HepG2 (cell line): ENCODE data around the gene PRSS21. TPM values are rescaled to one million over a fixed set of nuclear protein-coding genes. Genes with fewer than 3 reads are reported as not detected.

Experiments used
- TBX2 ChIP-seq: sonication (generic); formaldehyde crosslinking; IDR thresholded peaks from 2 replicates; pipeline ENCODE4 v1.5.0; 2020; ENCODE audit warnings: missing genetic modification reagents, mild to moderate bottlenecking, borderline replicate concordance
- ZNF335 ChIP-seq: sonication (generic); formaldehyde crosslinking; IDR thresholded peaks from 2 replicates; pipeline ENCODE4 v1.4.0; 2020; ENCODE audit warnings: missing genetic modification reagents
- polyA plus RNA-seq, 8 experiments: library from polyadenylated mRNA; depleted of rRNA in 3 of 8; stranded (reverse) in 7 of 8; unstranded in 1 of 8; fragments of >200 nt; fragmentation: Illumina TruSeq in 4 of 8; extraction: Trizol in 4 of 8; gene quantifications; 2 replicates each; pipeline versions ENCODE4 v1.2.1 to v1.2.3, GENCODE V29; 2011 to 2016; ENCODE audit warnings: low read depth in 4 of 8, missing spikeins in 1 of 8, mixed read lengths in 1 of 8; ENCODE audit not compliant: insufficient read depth in 1 of 8
- total RNA-seq, 5 experiments: library from RNA; depleted of rRNA; stranded (reverse); fragments of >200 nt; fragmentation: Illumina TruSeq; extraction: Trizol; gene quantifications; 2 replicates each; pipeline ENCODE4 v1.2.3, GENCODE V29; 2016; ENCODE audit warnings: low read depth in 1 of 5
- TF ChIP-seq, protein P1 (sequence below): sonication (generic); formaldehyde crosslinking; IDR thresholded peaks from 2 replicates; pipeline ENCODE4 v1.4.0; 2020; ENCODE audit warnings: missing genetic modification reagents
- TF ChIP-seq, protein P2 (sequence below), 2 experiments: sonication (generic) in 1 of 2; formaldehyde crosslinking in 1 of 2; IDR thresholded peaks; 2 replicates each; pipeline versions ENCODE4 v1.6.1 to v1.9.0; 2014 to 2022; ENCODE audit warnings: antibody characterized with exemption in 1 of 2, borderline replicate concordance in 1 of 2, inconsistent platforms in 1 of 2, low read depth in 1 of 2, missing genetic modification reagents in 1 of 2
- TF ChIP-seq, protein P3 (sequence below): IDR thresholded peaks from 2 replicates; pipeline ENCODE4 v1.6.1; 2016; ENCODE audit warnings: low read depth, missing genetic modification reagents, missing compliant biosample characterization
- TF ChIP-seq, protein P4 (sequence below): sonication (generic); formaldehyde crosslinking; IDR thresholded peaks from 2 replicates; pipeline ENCODE4 v1.5.0; 2020; ENCODE audit warnings: missing genetic modification reagents, mild to moderate bottlenecking, borderline replicate concordance
- TF ChIP-seq, protein P5 (sequence below): sonication (generic); formaldehyde crosslinking; IDR thresholded peaks from 2 replicates; pipeline ENCODE4 v1.4.0; 2020; ENCODE audit warnings: missing genetic modification reagents

Gene PRSS21
- total and polyA plus RNA-seq, 2 of the 13 experiments (the other 11 are each of a cell fraction or from before 2014, with no cell fraction given) = not detected

DNA sequence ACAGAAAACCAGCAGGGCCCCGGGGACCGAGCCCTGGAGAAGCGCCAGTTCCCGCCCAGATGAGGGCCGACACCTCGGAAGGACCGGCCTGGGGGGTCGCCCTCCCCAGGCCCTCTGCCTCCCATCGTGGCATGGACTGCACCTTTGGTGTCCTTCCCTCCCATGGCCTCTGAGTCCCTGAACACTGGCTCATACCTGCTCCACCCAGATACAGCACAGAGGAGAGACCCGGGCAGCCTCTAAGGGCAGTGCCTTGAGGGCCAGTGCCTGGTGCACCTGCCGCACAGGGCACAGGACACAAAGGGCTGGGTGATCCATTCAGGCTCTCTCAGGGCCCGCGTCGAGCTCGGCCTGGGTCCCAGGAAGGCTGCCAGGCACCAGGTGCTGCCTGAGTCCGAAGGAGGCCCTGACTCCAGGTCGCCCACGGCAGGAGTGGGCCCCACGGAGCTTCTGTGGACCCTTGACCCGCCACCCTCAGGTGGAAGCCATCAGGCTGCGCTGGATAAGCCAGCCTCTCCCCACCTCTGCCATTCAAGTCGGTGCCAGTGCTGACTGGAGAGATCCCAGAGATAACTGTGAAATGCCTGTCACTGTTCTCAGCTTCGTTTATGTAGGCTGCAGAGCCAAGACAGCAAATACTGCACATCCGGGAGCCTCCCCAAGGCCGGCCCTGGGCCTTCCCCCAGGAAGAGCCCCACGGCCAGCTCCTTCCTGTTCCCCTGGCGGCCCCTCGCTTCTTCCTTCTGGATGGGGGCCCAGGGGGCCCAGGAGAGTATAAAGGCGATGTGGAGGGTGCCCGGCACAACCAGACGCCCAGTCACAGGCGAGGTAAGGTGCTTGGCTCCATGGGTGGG lies 12.7 kb downstream of the PRSS21 start, which contains the start of gene ZG16B (continued):
- TF ChIP-seq, protein P1, sequence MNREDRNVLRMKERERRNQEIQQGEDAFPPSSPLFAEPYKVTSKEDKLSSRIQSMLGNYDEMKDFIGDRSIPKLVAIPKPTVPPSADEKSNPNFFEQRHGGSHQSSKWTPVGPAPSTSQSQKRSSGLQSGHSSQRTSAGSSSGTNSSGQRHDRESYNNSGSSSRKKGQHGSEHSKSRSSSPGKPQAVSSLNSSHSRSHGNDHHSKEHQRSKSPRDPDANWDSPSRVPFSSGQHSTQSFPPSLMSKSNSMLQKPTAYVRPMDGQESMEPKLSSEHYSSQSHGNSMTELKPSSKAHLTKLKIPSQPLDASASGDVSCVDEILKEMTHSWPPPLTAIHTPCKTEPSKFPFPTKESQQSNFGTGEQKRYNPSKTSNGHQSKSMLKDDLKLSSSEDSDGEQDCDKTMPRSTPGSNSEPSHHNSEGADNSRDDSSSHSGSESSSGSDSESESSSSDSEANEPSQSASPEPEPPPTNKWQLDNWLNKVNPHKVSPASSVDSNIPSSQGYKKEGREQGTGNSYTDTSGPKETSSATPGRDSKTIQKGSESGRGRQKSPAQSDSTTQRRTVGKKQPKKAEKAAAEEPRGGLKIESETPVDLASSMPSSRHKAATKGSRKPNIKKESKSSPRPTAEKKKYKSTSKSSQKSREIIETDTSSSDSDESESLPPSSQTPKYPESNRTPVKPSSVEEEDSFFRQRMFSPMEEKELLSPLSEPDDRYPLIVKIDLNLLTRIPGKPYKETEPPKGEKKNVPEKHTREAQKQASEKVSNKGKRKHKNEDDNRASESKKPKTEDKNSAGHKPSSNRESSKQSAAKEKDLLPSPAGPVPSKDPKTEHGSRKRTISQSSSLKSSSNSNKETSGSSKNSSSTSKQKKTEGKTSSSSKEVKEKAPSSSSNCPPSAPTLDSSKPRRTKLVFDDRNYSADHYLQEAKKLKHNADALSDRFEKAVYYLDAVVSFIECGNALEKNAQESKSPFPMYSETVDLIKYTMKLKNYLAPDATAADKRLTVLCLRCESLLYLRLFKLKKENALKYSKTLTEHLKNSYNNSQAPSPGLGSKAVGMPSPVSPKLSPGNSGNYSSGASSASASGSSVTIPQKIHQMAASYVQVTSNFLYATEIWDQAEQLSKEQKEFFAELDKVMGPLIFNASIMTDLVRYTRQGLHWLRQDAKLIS (CRISPR knock-in tag) = no peak
- TF ChIP-seq, protein P2, sequence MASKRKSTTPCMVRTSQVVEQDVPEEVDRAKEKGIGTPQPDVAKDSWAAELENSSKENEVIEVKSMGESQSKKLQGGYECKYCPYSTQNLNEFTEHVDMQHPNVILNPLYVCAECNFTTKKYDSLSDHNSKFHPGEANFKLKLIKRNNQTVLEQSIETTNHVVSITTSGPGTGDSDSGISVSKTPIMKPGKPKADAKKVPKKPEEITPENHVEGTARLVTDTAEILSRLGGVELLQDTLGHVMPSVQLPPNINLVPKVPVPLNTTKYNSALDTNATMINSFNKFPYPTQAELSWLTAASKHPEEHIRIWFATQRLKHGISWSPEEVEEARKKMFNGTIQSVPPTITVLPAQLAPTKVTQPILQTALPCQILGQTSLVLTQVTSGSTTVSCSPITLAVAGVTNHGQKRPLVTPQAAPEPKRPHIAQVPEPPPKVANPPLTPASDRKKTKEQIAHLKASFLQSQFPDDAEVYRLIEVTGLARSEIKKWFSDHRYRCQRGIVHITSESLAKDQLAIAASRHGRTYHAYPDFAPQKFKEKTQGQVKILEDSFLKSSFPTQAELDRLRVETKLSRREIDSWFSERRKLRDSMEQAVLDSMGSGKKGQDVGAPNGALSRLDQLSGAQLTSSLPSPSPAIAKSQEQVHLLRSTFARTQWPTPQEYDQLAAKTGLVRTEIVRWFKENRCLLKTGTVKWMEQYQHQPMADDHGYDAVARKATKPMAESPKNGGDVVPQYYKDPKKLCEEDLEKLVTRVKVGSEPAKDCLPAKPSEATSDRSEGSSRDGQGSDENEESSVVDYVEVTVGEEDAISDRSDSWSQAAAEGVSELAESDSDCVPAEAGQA (IDR thresholded peaks at IDR 0.05; ENCODE audit: low read depth) = no peak
- TF ChIP-seq, protein P2 (CRISPR knock-in tag; IDR thresholded peaks at IDR 0.05; ENCODE audit: borderline replicate concordance) = no peak
- TF ChIP-seq, protein P3, sequence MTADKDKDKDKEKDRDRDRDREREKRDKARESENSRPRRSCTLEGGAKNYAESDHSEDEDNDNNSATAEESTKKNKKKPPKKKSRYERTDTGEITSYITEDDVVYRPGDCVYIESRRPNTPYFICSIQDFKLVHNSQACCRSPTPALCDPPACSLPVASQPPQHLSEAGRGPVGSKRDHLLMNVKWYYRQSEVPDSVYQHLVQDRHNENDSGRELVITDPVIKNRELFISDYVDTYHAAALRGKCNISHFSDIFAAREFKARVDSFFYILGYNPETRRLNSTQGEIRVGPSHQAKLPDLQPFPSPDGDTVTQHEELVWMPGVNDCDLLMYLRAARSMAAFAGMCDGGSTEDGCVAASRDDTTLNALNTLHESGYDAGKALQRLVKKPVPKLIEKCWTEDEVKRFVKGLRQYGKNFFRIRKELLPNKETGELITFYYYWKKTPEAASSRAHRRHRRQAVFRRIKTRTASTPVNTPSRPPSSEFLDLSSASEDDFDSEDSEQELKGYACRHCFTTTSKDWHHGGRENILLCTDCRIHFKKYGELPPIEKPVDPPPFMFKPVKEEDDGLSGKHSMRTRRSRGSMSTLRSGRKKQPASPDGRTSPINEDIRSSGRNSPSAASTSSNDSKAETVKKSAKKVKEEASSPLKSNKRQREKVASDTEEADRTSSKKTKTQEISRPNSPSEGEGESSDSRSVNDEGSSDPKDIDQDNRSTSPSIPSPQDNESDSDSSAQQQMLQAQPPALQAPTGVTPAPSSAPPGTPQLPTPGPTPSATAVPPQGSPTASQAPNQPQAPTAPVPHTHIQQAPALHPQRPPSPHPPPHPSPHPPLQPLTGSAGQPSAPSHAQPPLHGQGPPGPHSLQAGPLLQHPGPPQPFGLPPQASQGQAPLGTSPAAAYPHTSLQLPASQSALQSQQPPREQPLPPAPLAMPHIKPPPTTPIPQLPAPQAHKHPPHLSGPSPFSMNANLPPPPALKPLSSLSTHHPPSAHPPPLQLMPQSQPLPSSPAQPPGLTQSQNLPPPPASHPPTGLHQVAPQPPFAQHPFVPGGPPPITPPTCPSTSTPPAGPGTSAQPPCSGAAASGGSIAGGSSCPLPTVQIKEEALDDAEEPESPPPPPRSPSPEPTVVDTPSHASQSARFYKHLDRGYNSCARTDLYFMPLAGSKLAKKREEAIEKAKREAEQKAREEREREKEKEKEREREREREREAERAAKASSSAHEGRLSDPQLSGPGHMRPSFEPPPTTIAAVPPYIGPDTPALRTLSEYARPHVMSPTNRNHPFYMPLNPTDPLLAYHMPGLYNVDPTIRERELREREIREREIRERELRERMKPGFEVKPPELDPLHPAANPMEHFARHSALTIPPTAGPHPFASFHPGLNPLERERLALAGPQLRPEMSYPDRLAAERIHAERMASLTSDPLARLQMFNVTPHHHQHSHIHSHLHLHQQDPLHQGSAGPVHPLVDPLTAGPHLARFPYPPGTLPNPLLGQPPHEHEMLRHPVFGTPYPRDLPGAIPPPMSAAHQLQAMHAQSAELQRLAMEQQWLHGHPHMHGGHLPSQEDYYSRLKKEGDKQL (CRISPR knock-in tag) = no peak
- no peak for TF ChIP-seq ZNF335 (CRISPR knock-in tag)
- TF ChIP-seq, protein P4, sequence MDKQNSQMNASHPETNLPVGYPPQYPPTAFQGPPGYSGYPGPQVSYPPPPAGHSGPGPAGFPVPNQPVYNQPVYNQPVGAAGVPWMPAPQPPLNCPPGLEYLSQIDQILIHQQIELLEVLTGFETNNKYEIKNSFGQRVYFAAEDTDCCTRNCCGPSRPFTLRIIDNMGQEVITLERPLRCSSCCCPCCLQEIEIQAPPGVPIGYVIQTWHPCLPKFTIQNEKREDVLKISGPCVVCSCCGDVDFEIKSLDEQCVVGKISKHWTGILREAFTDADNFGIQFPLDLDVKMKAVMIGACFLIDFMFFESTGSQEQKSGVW = no peak
- peak; percentile 34; the same call in 1 of the 2 replicates for TF ChIP-seq TBX2 (CRISPR knock-in tag)
- TF ChIP-seq, protein P5, sequence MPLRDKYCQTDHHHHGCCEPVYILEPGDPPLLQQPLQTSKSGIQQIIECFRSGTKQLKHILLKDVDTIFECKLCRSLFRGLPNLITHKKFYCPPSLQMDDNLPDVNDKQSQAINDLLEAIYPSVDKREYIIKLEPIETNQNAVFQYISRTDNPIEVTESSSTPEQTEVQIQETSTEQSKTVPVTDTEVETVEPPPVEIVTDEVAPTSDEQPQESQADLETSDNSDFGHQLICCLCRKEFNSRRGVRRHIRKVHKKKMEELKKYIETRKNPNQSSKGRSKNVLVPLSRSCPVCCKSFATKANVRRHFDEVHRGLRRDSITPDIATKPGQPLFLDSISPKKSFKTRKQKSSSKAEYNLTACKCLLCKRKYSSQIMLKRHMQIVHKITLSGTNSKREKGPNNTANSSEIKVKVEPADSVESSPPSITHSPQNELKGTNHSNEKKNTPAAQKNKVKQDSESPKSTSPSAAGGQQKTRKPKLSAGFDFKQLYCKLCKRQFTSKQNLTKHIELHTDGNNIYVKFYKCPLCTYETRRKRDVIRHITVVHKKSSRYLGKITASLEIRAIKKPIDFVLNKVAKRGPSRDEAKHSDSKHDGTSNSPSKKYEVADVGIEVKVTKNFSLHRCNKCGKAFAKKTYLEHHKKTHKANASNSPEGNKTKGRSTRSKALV (CRISPR knock-in tag) = 0 out of 2 replicates have a peak, but pooled peaks have one; percentile 47
